H9 (cell line): ENCODE measurements around the gene RAI2. TPM values are rescaled to one million over a fixed set of nuclear protein-coding genes. Genes with fewer than 3 reads are reported as not detected.
"Not testable (repeated sequence)": the region's sequence is repeated elsewhere in the genome, so short reads cannot be mapped to it uniquely, and the experiment has no call there.

Source experiments
- DNase-seq: peaks from one replicate; pipeline ENCODE4 v3.0.0-alpha.2; 2017
- H2AFZ ChIP-seq: one replicate; pipeline ENCODE4 v1.6.1; 2013; ENCODE audit warnings: mild to moderate bottlenecking, low read length, control low read depth, moderate library complexity
- H2AK5ac ChIP-seq: 2 replicates; pipeline ENCODE4 v1.6.1; 2013; ENCODE audit warnings: low read length, control low read depth, mixed read lengths; ENCODE audit not compliant: insufficient read length
- H2BK120ac ChIP-seq: one replicate; pipeline ENCODE4 v1.6.1; 2013; ENCODE audit warnings: low read depth, mild to moderate bottlenecking, low read length, control low read depth, inconsistent platforms; ENCODE audit not compliant: poor library complexity, severe bottlenecking
- H2BK12ac ChIP-seq: 2 replicates; pipeline ENCODE4 v1.6.1; 2013; ENCODE audit warnings: low read length, control low read depth, mixed read lengths, low read depth; ENCODE audit not compliant: insufficient read length
- H2BK15ac ChIP-seq: 2 replicates; pipeline ENCODE4 v1.6.1; 2013; ENCODE audit warnings: low read depth, low read length, control low read depth
- H2BK20ac ChIP-seq: one replicate; pipeline ENCODE4 v1.6.1; 2013; ENCODE audit warnings: low read depth, mild to moderate bottlenecking, low read length, control low read depth, inconsistent platforms; ENCODE audit not compliant: poor library complexity, severe bottlenecking
- H2BK5ac ChIP-seq: 2 replicates; pipeline ENCODE4 v1.6.1; 2013; ENCODE audit warnings: low read length, control low read depth, mixed read lengths; ENCODE audit not compliant: insufficient read length
- H3K14ac ChIP-seq: 2 replicates; pipeline ENCODE4 v1.6.1; 2013; ENCODE audit warnings: low read length, control low read depth; ENCODE audit not compliant: insufficient read depth
- H3K18ac ChIP-seq: 2 replicates; pipeline ENCODE4 v1.6.1; 2013; ENCODE audit warnings: low read depth, mild to moderate bottlenecking, mixed read lengths, low read length, control low read depth; ENCODE audit not compliant: insufficient read length
- H3K23ac ChIP-seq: 2 replicates; pipeline ENCODE4 v1.6.1; 2013; ENCODE audit warnings: low read length, control low read depth, mixed read lengths, low read depth; ENCODE audit not compliant: insufficient read length
- H3K23me2 ChIP-seq: 2 replicates; pipeline ENCODE4 v1.6.1; 2013; ENCODE audit warnings: low read depth, mild to moderate bottlenecking, mixed read lengths, low read length, control low read depth; ENCODE audit not compliant: insufficient read length, poor library complexity, severe bottlenecking
- H3K27ac ChIP-seq: 2 replicates; pipeline ENCODE4 v1.5.1; 2013; ENCODE audit warnings: low read length, control low read depth, mixed read lengths, low read depth; ENCODE audit not compliant: insufficient read length
- H3K27me3 ChIP-seq: 2 replicates; pipeline ENCODE4 v1.6.1; 2013; ENCODE audit warnings: low read length, control low read depth, inconsistent platforms; ENCODE audit not compliant: insufficient read depth
- H3K4ac ChIP-seq: 2 replicates; pipeline ENCODE4 v1.6.1; 2013; ENCODE audit warnings: low read depth, mild to moderate bottlenecking, control low read depth, inconsistent platforms, low read length, moderate library complexity
- H3K4me1 ChIP-seq: 2 replicates; pipeline ENCODE4 v1.6.1; 2013; ENCODE audit warnings: low read length, control low read depth, inconsistent platforms; ENCODE audit not compliant: insufficient read depth
- H3K4me2 ChIP-seq: 2 replicates; pipeline ENCODE4 v1.6.1; 2013; ENCODE audit warnings: low read length, control low read depth, mixed read lengths; ENCODE audit not compliant: insufficient read length, insufficient read depth
- H3K56ac ChIP-seq: 2 replicates; pipeline ENCODE4 v1.6.1; 2013; ENCODE audit warnings: low read depth, mild to moderate bottlenecking, mixed read lengths, low read length, control low read depth; ENCODE audit not compliant: insufficient read length
- H3K79me1 ChIP-seq: 2 replicates; pipeline ENCODE4 v1.6.1; 2013; ENCODE audit warnings: low read depth, mild to moderate bottlenecking, moderate library complexity, low read length, control low read depth, inconsistent platforms; ENCODE audit not compliant: insufficient read depth, poor library complexity, severe bottlenecking
- H3K79me2 ChIP-seq: 2 replicates; pipeline ENCODE4 v1.6.1; 2013; ENCODE audit warnings: low read length, control low read depth, inconsistent platforms; ENCODE audit not compliant: insufficient read depth
- H3K9ac ChIP-seq: 2 replicates; pipeline ENCODE4 v1.6.1; 2013; ENCODE audit warnings: low read length, control low read depth, mixed read lengths; ENCODE audit not compliant: insufficient read length; ENCODE audit errors: extremely low read depth
- H3K9me3 ChIP-seq: one replicate; pipeline ENCODE4 v1.6.1; 2013; ENCODE audit warnings: low read depth, low read length, inconsistent platforms; ENCODE audit not compliant: control insufficient read depth
- H3T11ph ChIP-seq: one replicate; pipeline ENCODE4 v1.6.1; 2013; ENCODE audit warnings: mild to moderate bottlenecking, low read length, control low read depth, inconsistent platforms
- H4K20me1 ChIP-seq: one replicate; pipeline ENCODE4 v1.6.1; 2013; ENCODE audit not compliant: control insufficient read depth, insufficient read length, insufficient read depth
- H4K5ac ChIP-seq: 2 replicates; pipeline ENCODE4 v1.6.1; 2013; ENCODE audit warnings: low read depth, mild to moderate bottlenecking, mixed read lengths, low read length, control low read depth; ENCODE audit not compliant: insufficient read length
- H4K8ac ChIP-seq: replicated peaks from 2 replicates; pipeline ENCODE4 v1.6.1; 2013; ENCODE audit warnings: low read length, control low read depth, mixed read lengths, low read depth; ENCODE audit not compliant: insufficient read length
- H4K91ac ChIP-seq: 2 replicates; pipeline ENCODE4 v1.6.1; 2013; ENCODE audit warnings: low read depth, mild to moderate bottlenecking, moderate library complexity, mixed read lengths, low read length, control low read depth; ENCODE audit not compliant: insufficient read length
- H3K27ac Mint-ChIP-seq, 3 experiments: 2 replicates in 2 of 3; 3 replicates in 1 of 3; pipeline ENCODE4 v1.8.0; 2020 to 2021; ENCODE audit warnings: mixed read lengths in 3 of 3, mild to moderate bottlenecking in 1 of 3, moderate library complexity in 1 of 3
- H3K27me3 Mint-ChIP-seq: 2 replicates; pipeline ENCODE4 v1.8.0; 2021; ENCODE audit warnings: low read depth, mild to moderate bottlenecking, moderate library complexity, mixed read lengths
- H3K36me3 Mint-ChIP-seq, 3 experiments: 2 replicates in 2 of 3; 3 replicates in 1 of 3; pipeline ENCODE4 v1.8.0; 2020 to 2021; ENCODE audit warnings: low read depth in 3 of 3, mixed read lengths in 3 of 3; ENCODE audit not compliant: insufficient read depth in 1 of 3
- H3K4me1 Mint-ChIP-seq, 2 experiments: 2 replicates each; pipeline ENCODE4 v1.8.0; 2020; ENCODE audit warnings: mixed read lengths in 2 of 2
- H3K4me3 Mint-ChIP-seq, 2 experiments: 2 replicates in 1 of 2; 3 replicates in 1 of 2; pipeline ENCODE4 v1.8.0; 2020 to 2021; ENCODE audit warnings: mild to moderate bottlenecking in 2 of 2, mixed read lengths in 2 of 2, moderate library complexity in 1 of 2
- H3K9me3 Mint-ChIP-seq, 2 experiments: 2 replicates in 1 of 2; 3 replicates in 1 of 2; pipeline ENCODE4 v1.8.0; 2020; ENCODE audit warnings: mild to moderate bottlenecking in 2 of 2, mixed read lengths in 2 of 2, moderate library complexity in 1 of 2
- WGBS: extraction: QIAGEN DNeasy Blood & Tissue Kit; methylation state at CpG from one replicate; pipeline ENCODE4 v1.1.7; 2013; ENCODE audit warnings: missing lambda C conversion rate, low lambda C conversion rate, mixed read lengths; ENCODE audit not compliant: insufficient read length; ENCODE audit errors: extremely low coverage; 5-methylcytosine and 5-hydroxymethylcytosine counted together
- total RNA-seq: library from RNA; stranded (reverse); gene quantifications from 2 replicates; pipeline ENCODE4 v1.2.1, GENCODE V29; 2021
- TF ChIP-seq, protein P1 (sequence below): fragments of 200-600 bp; sonication (generic); conservative IDR thresholded peaks from 3 replicates; pipeline ENCODE4 v1.8.0; 2021; ENCODE audit warnings: antibody characterized with exemption, mild to moderate bottlenecking

The RAI2 gene
- total RNA-seq, 1 experiment from 2014 or later: 0.72 TPM

DNA sequence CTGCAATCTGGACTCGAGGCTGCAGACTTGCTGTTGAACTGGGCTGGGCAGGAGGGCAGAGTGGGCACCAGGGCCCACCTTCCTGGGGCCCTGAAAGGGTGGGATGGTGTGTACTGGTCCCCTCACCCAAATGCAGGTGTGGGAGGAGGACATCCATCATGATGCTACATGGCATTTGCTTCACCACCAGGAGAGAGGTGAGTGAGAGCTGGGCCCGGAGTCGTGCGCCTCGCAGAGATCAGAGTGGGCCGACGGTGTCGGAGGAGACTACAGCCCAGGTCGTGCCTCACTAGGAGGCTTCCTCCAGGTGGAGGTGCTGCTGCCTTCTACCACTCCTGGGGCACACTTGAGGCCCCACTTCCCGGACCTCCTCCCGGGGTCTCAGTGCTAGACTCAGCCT lies 73.5 kb downstream of the RAI2 start:
- H3K9ac ChIP-seq: no peak overlapping the region
- Mint-ChIP-seq H3K9me3 (peaks cover 45 to 49% of the 10 kb centered on the region in 2 experiments), H3K4me3 (peak overlapping the region in 1 of 2 experiments; percentile 42; a peak in 1 of 5 replicates), H3K4me1 (peaks cover 0 to 18% of the 10 kb centered on the region in 2 experiments; a peak in 2 of 4 replicates), H3K36me3 (peaks cover 8 to 11% (median 8%) of the 10 kb centered on the region in 3 experiments), H3K27me3 (no peaks in the 10 kb centered on the region; the same call in none of the 2 replicates), H3K27ac (peak overlapping the region in 1 of 3 experiments; percentile 31; a peak in 1 of 7 replicates)
- no peak overlapping the region for H4K91ac ChIP-seq
- H3K56ac ChIP-seq: no peak overlapping the region
- H2BK12ac ChIP-seq: no peak overlapping the region
- H3K27ac ChIP-seq: no peak overlapping the region
- no peak overlapping the region for H2AFZ ChIP-seq
- no peak overlapping the region for H2BK120ac ChIP-seq
- no peaks in the 10 kb centered on the region for H3K79me1 ChIP-seq
- no peak overlapping the region for H4K5ac ChIP-seq
- H2BK20ac ChIP-seq: no peak overlapping the region
- no peak overlapping the region for H2AK5ac ChIP-seq
- H3K79me2 ChIP-seq: no peaks in the 10 kb centered on the region
- no peak overlapping the region for H3T11ph ChIP-seq
- H2BK15ac ChIP-seq: no peak overlapping the region
- no peak for DNase-seq
- H3K4me1 ChIP-seq: peaks cover 4% of the 10 kb centered on the region; the same call in 1 of the 2 replicates
- no peaks in the 10 kb centered on the region for H3K27me3 ChIP-seq
- no peaks in the 10 kb centered on the region for H4K20me1 ChIP-seq
- TF ChIP-seq, protein P1, sequence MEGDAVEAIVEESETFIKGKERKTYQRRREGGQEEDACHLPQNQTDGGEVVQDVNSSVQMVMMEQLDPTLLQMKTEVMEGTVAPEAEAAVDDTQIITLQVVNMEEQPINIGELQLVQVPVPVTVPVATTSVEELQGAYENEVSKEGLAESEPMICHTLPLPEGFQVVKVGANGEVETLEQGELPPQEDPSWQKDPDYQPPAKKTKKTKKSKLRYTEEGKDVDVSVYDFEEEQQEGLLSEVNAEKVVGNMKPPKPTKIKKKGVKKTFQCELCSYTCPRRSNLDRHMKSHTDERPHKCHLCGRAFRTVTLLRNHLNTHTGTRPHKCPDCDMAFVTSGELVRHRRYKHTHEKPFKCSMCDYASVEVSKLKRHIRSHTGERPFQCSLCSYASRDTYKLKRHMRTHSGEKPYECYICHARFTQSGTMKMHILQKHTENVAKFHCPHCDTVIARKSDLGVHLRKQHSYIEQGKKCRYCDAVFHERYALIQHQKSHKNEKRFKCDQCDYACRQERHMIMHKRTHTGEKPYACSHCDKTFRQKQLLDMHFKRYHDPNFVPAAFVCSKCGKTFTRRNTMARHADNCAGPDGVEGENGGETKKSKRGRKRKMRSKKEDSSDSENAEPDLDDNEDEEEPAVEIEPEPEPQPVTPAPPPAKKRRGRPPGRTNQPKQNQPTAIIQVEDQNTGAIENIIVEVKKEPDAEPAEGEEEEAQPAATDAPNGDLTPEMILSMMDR: no peak
- no peak overlapping the region for H2BK5ac ChIP-seq
- H3K23ac ChIP-seq: no peak overlapping the region
- no CpG with 5 or more reads among the region's 11 CpGs for WGBS
- H3K9me3 ChIP-seq: peaks cover 8% of the 10 kb centered on the region
- no peak overlapping the region for H4K8ac ChIP-seq
- H3K4me2 ChIP-seq: no peak overlapping the region
- no peak overlapping the region for H3K4ac ChIP-seq
- no peaks in the 10 kb centered on the region for H3K23me2 ChIP-seq
- H3K18ac ChIP-seq: no peak overlapping the region
- no peak overlapping the region for H3K14ac ChIP-seq

- peak overlapping the region; percentile 42 to 54; a peak in 4 of 5 replicates for H3K4me3 Mint-ChIP-seq
- not testable (repeated sequence) for H3K9me3 ChIP-seq, H3K27me3 ChIP-seq, H3K23me2 ChIP-seq, H2BK120ac ChIP-seq, H2BK15ac ChIP-seq, H3K4ac ChIP-seq, H2AFZ ChIP-seq, H2BK12ac ChIP-seq, H4K20me1 ChIP-seq, H2BK20ac ChIP-seq, H3K27me3 Mint-ChIP-seq, H2BK5ac ChIP-seq, H4K91ac ChIP-seq, H3K4me1 ChIP-seq, DNase-seq, H3K56ac ChIP-seq, H2AK5ac ChIP-seq, H4K8ac ChIP-seq, H4K5ac ChIP-seq, H3T11ph ChIP-seq, H3K79me2 ChIP-seq, H3K23ac ChIP-seq, H3K27ac ChIP-seq, H3K79me1 ChIP-seq
- H3K9me3 Mint-ChIP-seq: peaks cover 38 to 45% of the 10 kb centered on the region in 2 experiments
- H3K9ac ChIP-seq: peak overlapping the region; percentile 50
- peak overlapping the region; percentile 84; the same call in 1 of the 2 replicates for H3K14ac ChIP-seq
- peaks cover 7 to 11% (median 8%) of the 10 kb centered on the region in 3 experiments for H3K36me3 Mint-ChIP-seq
- peak overlapping the region; percentile 42 for H3K4me2 ChIP-seq
- peak overlapping the region; percentile 79 for H3K18ac ChIP-seq
- H3K4me1 Mint-ChIP-seq: peaks cover 0 to 18% of the 10 kb centered on the region in 2 experiments; a peak in 2 of 4 replicates
- H3K27ac Mint-ChIP-seq: peak overlapping the region; percentile 77 to 91 (median 77); a peak in 5 of 7 replicates
- no CpG with 5 or more reads among the region's 31 CpGs for WGBS
Measured at GRCh38 chrX:17786554-17787347, 74.3 kb downstream of the RAI2 start.
